K562 (cell line): ENCODE results near the gene FBXO33.
A peak's percentile ranks its signal among the peaks of the same experiment; 100 is the strongest.

Experiments
- BRF2 ChIP-seq: IDR thresholded peaks from 3 replicates; pipeline ENCODE4 v1.6.1; 2011; ENCODE audit warnings: borderline replicate concordance, mild to moderate bottlenecking; ENCODE audit not compliant: insufficient read length, insufficient read depth
- CBX3 ChIP-seq, 2 experiments: IDR thresholded peaks; 1 replicate in 1 of 2; 2 replicates in 1 of 2; pipeline ENCODE4 v1.6.1; 2012; ENCODE audit warnings: inconsistent platforms in 2 of 2, low read length in 2 of 2, borderline replicate concordance in 1 of 2, control low read depth in 1 of 2
- EP300 ChIP-seq: IDR thresholded peaks from 2 replicates; pipeline ENCODE4 v1.6.1; 2012; ENCODE audit warnings: low read length, improper control_type of control experiment
- FOXM1 ChIP-seq, 2 experiments: fragments of 450-650 bp in 1 of 2; sonication (generic) in 1 of 2; formaldehyde crosslinking in 1 of 2; IDR thresholded peaks; 2 replicates each; pipeline versions ENCODE4 v1.6.1 to v1.9.0; 2017 to 2022; ENCODE audit warnings: low read depth in 2 of 2, mild to moderate bottlenecking in 2 of 2, missing genetic modification reagents in 1 of 2, moderate library complexity in 1 of 2
- HDAC2 ChIP-seq: fragments of 450-650 bp; IDR thresholded peaks from 2 replicates; pipeline ENCODE4 v1.6.1; 2016; ENCODE audit warnings: mild to moderate bottlenecking
- NCOA1 ChIP-seq: fragments of 450-650 bp; IDR thresholded peaks from 2 replicates; pipeline ENCODE4 v1.6.1; 2016; ENCODE audit warnings: low read depth
- REST ChIP-seq, 2 experiments: fragments of 450-650 bp; formaldehyde crosslinking in 1 of 2; IDR thresholded peaks; 2 replicates each; pipeline versions ENCODE4 v1.4.0 to v1.6.1; 2014 to 2020; ENCODE audit warnings: mild to moderate bottlenecking in 2 of 2, borderline replicate concordance in 1 of 2, low read depth in 1 of 2
- SOX6 ChIP-seq: fragments of 450-650 bp; IDR thresholded peaks from 2 replicates; pipeline ENCODE4 v1.6.1; 2014; ENCODE audit warnings: mild to moderate bottlenecking
- TBP ChIP-seq: optimal IDR thresholded peaks from 2 replicates; pipeline ENCODE3; 2011; ENCODE audit warnings: low read depth, low read length, improper control_type of control experiment
- ZNF140 ChIP-seq: fragments of 250-450 bp; sonication (Bioruptor Pico); IDR thresholded peaks from 2 replicates; pipeline ENCODE4 v1.8.0; 2021; ENCODE audit warnings: moderate library complexity, mild to moderate bottlenecking, inconsistent platforms
- TF ChIP-seq, protein P1 (sequence below), 3 experiments: IDR thresholded peaks in 2 of 3; conservative IDR thresholded peaks in 1 of 3; 2 replicates each; pipeline ENCODE4 v1.5.1; 2011 to 2012; ENCODE audit warnings: low read length in 3 of 3, mild to moderate bottlenecking in 3 of 3, control low read depth in 2 of 3, improper control_type of control experiment in 1 of 3, inconsistent platforms in 1 of 3, low read depth in 1 of 3, mixed read lengths in 1 of 3, moderate library complexity in 1 of 3; ENCODE audit not compliant: insufficient read depth in 2 of 3

GRCh38 chr14:39432619-39433451 is 602 bp upstream of the FBXO33 start:
- TF ChIP-seq EP300 (no peak), HDAC2 (peak; percentile 65; the same call in 1 of the 2 replicates), CBX3 (IDR thresholded peaks at IDR 0.05; ENCODE audit: borderline replicate concordance in 1 of 2, low read length in 2 of 2) (no peak), FOXM1 (IDR thresholded peaks at IDR 0.05; ENCODE audit: low read depth) (no peak), FOXM1 (CRISPR knock-in tag; IDR thresholded peaks at IDR 0.05; ENCODE audit: low read depth) (no peak), ZNF140 (CRISPR knock-in tag) (no peak), BRF2 (no peak), TBP (no peak), REST (IDR thresholded peaks at IDR 0.05; ENCODE audit: borderline replicate concordance) (0 out of 2 replicates have a peak, but pooled peaks have one; percentile 2), REST (CRISPR knock-in tag; IDR thresholded peaks at IDR 0.05; ENCODE audit: low read depth) (no peak), SOX6 (no peak), NCOA1 (no peak)
- TF ChIP-seq, protein P1, sequence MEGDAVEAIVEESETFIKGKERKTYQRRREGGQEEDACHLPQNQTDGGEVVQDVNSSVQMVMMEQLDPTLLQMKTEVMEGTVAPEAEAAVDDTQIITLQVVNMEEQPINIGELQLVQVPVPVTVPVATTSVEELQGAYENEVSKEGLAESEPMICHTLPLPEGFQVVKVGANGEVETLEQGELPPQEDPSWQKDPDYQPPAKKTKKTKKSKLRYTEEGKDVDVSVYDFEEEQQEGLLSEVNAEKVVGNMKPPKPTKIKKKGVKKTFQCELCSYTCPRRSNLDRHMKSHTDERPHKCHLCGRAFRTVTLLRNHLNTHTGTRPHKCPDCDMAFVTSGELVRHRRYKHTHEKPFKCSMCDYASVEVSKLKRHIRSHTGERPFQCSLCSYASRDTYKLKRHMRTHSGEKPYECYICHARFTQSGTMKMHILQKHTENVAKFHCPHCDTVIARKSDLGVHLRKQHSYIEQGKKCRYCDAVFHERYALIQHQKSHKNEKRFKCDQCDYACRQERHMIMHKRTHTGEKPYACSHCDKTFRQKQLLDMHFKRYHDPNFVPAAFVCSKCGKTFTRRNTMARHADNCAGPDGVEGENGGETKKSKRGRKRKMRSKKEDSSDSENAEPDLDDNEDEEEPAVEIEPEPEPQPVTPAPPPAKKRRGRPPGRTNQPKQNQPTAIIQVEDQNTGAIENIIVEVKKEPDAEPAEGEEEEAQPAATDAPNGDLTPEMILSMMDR (IDR thresholded peaks at IDR 0.05 in 2 of 3, conservative IDR thresholded peaks at IDR 0.05 in 1 of 3; ENCODE audit: insufficient read depth in 2 of 3, low read depth in 1 of 3, low read length in 3 of 3) = peak; percentile 12 to 45 (median 24); a peak in 3 of 6 replicates
